Loucy (cell line): ENCODE data around the gene TRIM56.

Experiments used
- H2AFZ ChIP-seq: fragments of 200-600 bp; sonication (generic); 2 replicates; pipeline ENCODE4 v1.6.0; 2016; ENCODE audit warnings: antibody characterized with exemption, mild to moderate bottlenecking, low read length, moderate library complexity
- H3F3A ChIP-seq: fragments of 200-600 bp; 2 replicates; pipeline ENCODE4 v1.6.0; 2016; ENCODE audit warnings: antibody characterized with exemption, low read depth, mild to moderate bottlenecking
- H3K27me3 ChIP-seq: fragments of 200-600 bp; sonication (generic); 2 replicates; pipeline ENCODE4 v1.6.1; 2014; ENCODE audit warnings: low read length, mild to moderate bottlenecking; ENCODE audit not compliant: insufficient read depth, poor library complexity, severe bottlenecking
- H3K36me3 ChIP-seq: fragments of 200-600 bp; sonication (generic); 2 replicates; pipeline ENCODE4 v1.6.1; 2016; ENCODE audit warnings: low read length; ENCODE audit not compliant: insufficient read depth
- H3K4me1 ChIP-seq: fragments of 200-600 bp; sonication (generic); 2 replicates; pipeline ENCODE4 v1.5.1; 2014; ENCODE audit warnings: low read length, mild to moderate bottlenecking; ENCODE audit not compliant: insufficient read depth, poor library complexity, severe bottlenecking
- H3K4me2 ChIP-seq: fragments of 200-600 bp; sonication (generic); 2 replicates; pipeline ENCODE4 v1.6.0; 2014; ENCODE audit warnings: antibody characterized with exemption, low read length, low read depth, mild to moderate bottlenecking; ENCODE audit not compliant: poor library complexity, severe bottlenecking
- H3K4me3 ChIP-seq: fragments of 200-600 bp; sonication (generic); 2 replicates; pipeline ENCODE4 v1.5.1; 2014; ENCODE audit warnings: low read length, mild to moderate bottlenecking, mixed read lengths; ENCODE audit not compliant: poor library complexity, severe bottlenecking
- H3K79me2 ChIP-seq: fragments of 200-600 bp; sonication (generic); 2 replicates; pipeline ENCODE4 v1.6.1; 2014; ENCODE audit warnings: low read length; ENCODE audit not compliant: insufficient read depth
- H3K9ac ChIP-seq: fragments of 200-600 bp; sonication (generic); 2 replicates; pipeline ENCODE4 v1.6.0; 2014; ENCODE audit warnings: mild to moderate bottlenecking, low read depth, low read length, moderate library complexity; ENCODE audit not compliant: poor library complexity, severe bottlenecking
- H3K9me2 ChIP-seq: fragments of 200-600 bp; sonication (generic); replicated peaks from 2 replicates; pipeline ENCODE4 v1.6.1; 2016; ENCODE audit warnings: low read depth, low read length, mixed read lengths
- H3K9me3 ChIP-seq: fragments of 200-600 bp; sonication (generic); 2 replicates; pipeline ENCODE4 v1.6.1; 2014; ENCODE audit warnings: mild to moderate bottlenecking, antibody characterized with exemption, low read length, low read depth; ENCODE audit not compliant: insufficient read depth
- H4K20me1 ChIP-seq: fragments of 200-600 bp; sonication (generic); 2 replicates; pipeline ENCODE4 v1.6.0; 2014; ENCODE audit warnings: antibody characterized with exemption, low read length, mild to moderate bottlenecking; ENCODE audit not compliant: insufficient read depth, poor library complexity, severe bottlenecking
- CTCF ChIP-seq: fragments of 200-600 bp; sonication (generic); conservative IDR thresholded peaks from 2 replicates; pipeline ENCODE4 v1.5.1; 2014; ENCODE audit warnings: mild to moderate bottlenecking, antibody characterized with exemption, low read length
- EZH2phosphoT487 ChIP-seq: fragments of 200-600 bp; IDR thresholded peaks from 2 replicates; pipeline ENCODE4 v1.6.1; 2018; ENCODE audit warnings: antibody characterized with exemption, mild to moderate bottlenecking, moderate library complexity, borderline replicate concordance

The TRIM56 gene

DNA sequence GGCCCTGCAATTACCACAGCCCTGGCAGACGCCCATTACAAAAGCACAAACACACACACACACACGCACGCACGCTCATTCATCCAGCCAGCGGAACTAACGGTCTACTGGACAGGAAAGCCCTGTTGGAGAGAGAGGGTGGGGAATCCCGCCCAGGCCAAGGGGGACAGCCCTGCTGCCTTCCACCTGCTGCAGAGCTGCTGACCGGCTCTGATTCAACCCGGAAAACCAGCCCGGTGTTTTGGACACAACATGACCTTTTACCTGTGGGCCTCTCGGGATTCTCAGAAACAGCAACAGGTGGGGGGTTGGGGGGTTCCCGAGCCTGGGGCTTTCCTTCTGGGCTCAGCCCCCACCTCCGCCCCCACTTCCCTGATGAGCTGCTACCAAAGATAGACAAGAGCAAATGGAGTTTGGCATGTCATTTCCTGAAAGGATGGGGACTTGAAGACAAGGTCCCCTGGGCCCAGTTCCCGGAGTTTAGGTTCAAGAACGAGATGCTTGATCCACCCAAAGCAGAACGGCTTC lies 23.1 kb downstream of the TRIM56 start:
- Histone ChIP-seq H4K20me1 (no peaks in the 10 kb centered on the region), H3K79me2 (no peaks in the 10 kb centered on the region), H3K4me3 (no peak overlapping the region), H3K4me2 (no peak overlapping the region), H2AFZ (no peak overlapping the region), H3K36me3 (no peaks in the 10 kb centered on the region), H3F3A (no peaks in the 10 kb centered on the region), H3K9me2 (no peaks in the 10 kb centered on the region), H3K9me3 (no peaks in the 10 kb centered on the region), H3K27me3 (no peaks in the 10 kb centered on the region), H3K9ac (no peak overlapping the region), H3K4me1 (no peaks in the 10 kb centered on the region)
- TF ChIP-seq EZH2phosphoT487, result no peak
- no peak for TF ChIP-seq CTCF

DNA sequence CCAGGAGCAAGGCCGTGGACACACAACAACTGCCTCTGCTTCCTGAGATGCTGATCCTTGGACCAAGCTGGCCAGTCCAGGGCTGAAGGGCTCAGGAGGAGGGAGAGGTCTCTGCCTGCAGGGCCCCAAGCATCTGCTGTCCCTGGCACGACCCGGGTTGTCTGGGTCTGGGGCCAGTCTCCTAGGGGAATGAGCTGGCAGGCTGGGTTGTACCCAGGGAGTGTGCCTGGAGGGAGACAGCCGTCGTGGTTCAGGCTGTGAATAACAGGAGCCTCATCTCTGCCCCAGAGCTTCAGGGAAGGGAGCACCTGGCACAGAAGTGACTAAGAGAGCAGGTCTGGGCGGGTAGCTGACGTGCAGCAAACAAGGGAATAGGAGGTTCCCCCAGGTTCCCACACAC lies 23.7 kb downstream of the TRIM56 start:
- no peak overlapping the region for H3K4me2 ChIP-seq
- H4K20me1 ChIP-seq, result no peaks in the 10 kb centered on the region
- H3K4me1 ChIP-seq, result no peaks in the 10 kb centered on the region
- H3F3A ChIP-seq, result no peaks in the 10 kb centered on the region
- H3K36me3 ChIP-seq, result no peaks in the 10 kb centered on the region
- H2AFZ ChIP-seq, result no peak overlapping the region
- no peaks in the 10 kb centered on the region for H3K9me2 ChIP-seq
- H3K27me3 ChIP-seq, result no peaks in the 10 kb centered on the region
- no peaks in the 10 kb centered on the region for H3K9me3 ChIP-seq
- no peak overlapping the region for H3K9ac ChIP-seq
- H3K79me2 ChIP-seq, result no peaks in the 10 kb centered on the region
- no peak overlapping the region for H3K4me3 ChIP-seq
- TF ChIP-seq CTCF (no peak), EZH2phosphoT487 (no peak)

DNA sequence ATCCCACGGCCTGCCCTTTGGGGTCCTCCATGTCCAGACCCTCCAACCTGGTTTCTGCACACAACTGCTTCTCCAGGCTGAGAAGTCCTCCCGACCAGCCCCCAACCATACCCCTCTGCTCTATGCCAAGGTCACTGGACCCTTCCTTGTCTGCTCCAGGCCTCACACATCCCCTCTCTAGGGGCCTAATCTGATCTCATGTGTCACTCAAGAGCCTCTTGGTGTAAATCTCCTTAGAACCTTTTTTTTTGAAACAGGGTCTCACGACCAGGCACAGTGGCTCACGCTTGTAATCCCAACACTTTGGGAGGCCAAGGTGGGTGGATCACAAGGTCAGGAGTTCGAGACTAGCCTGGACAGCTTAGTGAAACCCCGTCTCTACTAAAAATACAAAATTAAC lies 24.1 kb downstream of the TRIM56 start:
- TF ChIP-seq EZH2phosphoT487 (no peak), CTCF (no peak)
- no peaks in the 10 kb centered on the region for H3K27me3 ChIP-seq
- no peaks in the 10 kb centered on the region for H3K36me3 ChIP-seq
- H3K4me1 ChIP-seq, result no peaks in the 10 kb centered on the region
- H3F3A ChIP-seq, result no peaks in the 10 kb centered on the region
- no peaks in the 10 kb centered on the region for H3K9me2 ChIP-seq
- H4K20me1 ChIP-seq, result no peaks in the 10 kb centered on the region
- H3K4me2 ChIP-seq, result no peak overlapping the region
- no peak overlapping the region for H2AFZ ChIP-seq
- H3K9ac ChIP-seq, result no peak overlapping the region
- no peaks in the 10 kb centered on the region for H3K9me3 ChIP-seq
- no peaks in the 10 kb centered on the region for H3K79me2 ChIP-seq
- H3K4me3 ChIP-seq, result no peak overlapping the region
